ENCODE measurements around the gene TMEM100.
"Not testable (repeated sequence)": the region's sequence is repeated elsewhere in the genome, so short reads cannot be mapped to it uniquely, and the experiment has no call there.

TMEM100 gene

GRCh38 chr17:55683550-55684315 is 38.9 kb downstream of the TMEM100 start:
- peak; percentile 49 for DNase-seq

GRCh38 chr17:55681342-55681700 is 41.3 kb downstream of the TMEM100 start:
- DNase-seq = peak; percentile 51

- peak; percentile 62 for DNase-seq
Measured at GRCh38 chr17:55680686-55681341, 41.9 kb downstream of the TMEM100 start.

GRCh38 chr17:55677446-55677845 is 45.2 kb downstream of the TMEM100 start:
- DNase-seq = no peak

- DNase-seq = no peak
Measured at GRCh38 chr17:55676274-55676673, 46.4 kb downstream of the TMEM100 start.

- peak; percentile 56 for DNase-seq
Measured at GRCh38 chr17:55673743-55674506, 48.7 kb downstream of the TMEM100 start.

GRCh38 chr17:55672585-55673501 is 49.8 kb downstream of the TMEM100 start:
- peak; percentile 61 for DNase-seq

GRCh38 chr17:55672010-55672409 is 50.7 kb downstream of the TMEM100 start:
- DNase-seq = not testable (repeated sequence)

Measured in fibroblast of skin of right biceps (primary cell).